ENCODE results near the gene CARMIL1.

GRCh38 chr6:25661129-25661779 lies 382.1 kb downstream of the CARMIL1 start:
- TF ChIP-seq POLR2A (IDR thresholded peaks at IDR 0.05): no peak
- no peak for TF ChIP-seq CTCF (IDR thresholded peaks at IDR 0.05 in 8 of 11, conservative IDR thresholded peaks at IDR 0.05 in 3 of 11)

Measured in spleen (tissue), 7 donors.